ENCODE results near the gene FAN1.
A peak's percentile ranks its signal among the peaks of the same experiment; 100 is the strongest.

FAN1 gene

DNA sequence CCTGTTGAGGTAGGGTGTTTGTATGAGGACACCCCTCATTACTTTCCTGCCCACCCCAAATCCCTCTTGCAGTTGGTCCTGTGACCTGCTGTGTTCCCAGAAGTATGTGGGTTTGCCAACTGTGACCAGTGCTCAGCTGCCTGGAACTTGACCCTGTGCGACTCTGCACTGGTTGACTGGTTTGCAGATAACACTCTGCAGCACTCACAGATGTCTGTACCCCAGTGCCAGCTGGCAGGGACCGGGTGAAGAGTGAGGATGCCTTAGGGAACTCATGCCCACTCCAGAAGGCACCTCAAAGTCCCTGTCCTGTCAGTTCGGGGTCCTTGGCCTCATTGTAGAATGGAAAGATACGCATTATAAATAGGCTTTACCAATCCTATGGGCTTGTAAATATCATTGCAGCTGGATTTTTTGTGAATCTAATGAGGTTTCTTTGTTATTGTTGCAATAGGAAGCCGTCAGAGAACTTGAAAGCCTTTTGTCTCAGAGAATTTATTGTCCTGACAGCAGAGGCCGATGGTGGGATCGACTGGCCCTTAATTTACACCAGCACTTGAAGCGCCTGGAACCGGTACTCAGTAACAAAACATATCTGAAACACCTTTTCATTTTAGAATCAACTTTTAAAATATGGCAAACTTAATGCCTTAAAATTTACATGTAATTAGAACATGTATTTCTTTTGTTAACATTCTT, 18.2 kb downstream of the FAN1 start:
- DNase-seq, result no peak

DNA sequence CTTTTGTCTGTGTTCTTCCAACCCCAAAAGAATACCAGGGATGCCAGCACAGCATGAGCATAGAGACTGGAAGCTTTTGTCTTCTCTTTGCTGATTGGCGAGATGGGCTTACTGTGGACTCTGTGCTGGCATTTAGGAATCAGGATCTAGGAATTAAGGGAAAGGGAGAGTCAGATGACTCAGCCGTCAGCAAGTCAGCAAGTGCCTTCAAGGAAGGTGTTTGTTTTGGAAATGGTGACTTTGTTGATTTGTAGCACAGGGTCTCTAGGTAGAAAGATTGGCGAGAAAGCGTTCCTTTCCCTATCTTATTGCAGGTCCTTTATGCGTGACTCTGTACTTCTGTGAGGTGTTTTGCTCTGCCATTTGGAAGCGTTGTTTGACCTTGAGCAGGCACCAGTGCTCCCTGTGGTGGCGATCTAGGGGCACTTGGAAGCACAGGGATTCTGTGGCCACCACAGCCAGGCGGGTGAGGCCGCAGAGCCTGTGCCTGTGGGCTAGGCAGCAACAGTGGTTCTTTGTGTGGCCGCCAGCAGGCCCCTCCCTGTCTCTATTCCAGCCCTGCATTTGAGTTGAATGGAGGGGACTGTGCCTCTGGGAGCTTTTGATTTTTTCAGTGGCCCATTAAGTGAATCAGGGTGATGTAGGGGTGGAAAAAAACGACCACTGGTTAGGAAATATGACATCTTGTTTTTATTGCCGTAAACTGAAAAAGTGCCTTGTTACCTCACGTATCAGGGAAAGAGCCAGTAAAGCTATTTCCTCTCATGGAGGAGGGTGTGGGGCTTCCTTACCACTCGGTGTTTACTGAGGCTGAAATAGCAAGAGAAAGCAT, 19.0 kb downstream of the FAN1 start:
- no peak for DNase-seq

DNA sequence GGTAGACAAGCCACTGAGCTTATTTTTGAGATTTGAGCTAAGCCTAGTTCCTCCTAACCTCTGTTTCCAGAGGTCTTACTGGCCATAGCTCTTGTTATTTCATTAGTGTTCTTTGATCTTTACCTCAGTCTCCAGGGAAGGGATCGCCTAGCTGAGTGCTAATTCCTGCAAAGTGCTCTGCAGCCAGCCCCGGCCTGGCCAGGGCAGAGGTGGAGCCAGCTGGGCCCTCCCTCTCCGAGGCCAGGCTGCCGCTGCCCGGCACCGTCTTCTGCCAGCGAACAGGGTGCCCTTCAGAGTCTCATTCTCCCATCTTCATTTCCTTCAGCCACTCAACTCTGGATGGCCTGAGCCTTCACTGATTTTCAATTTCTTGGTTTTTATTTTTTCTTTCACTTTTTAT, 19.7 kb downstream of the FAN1 start:
- DNase-seq, result no peak

DNA sequence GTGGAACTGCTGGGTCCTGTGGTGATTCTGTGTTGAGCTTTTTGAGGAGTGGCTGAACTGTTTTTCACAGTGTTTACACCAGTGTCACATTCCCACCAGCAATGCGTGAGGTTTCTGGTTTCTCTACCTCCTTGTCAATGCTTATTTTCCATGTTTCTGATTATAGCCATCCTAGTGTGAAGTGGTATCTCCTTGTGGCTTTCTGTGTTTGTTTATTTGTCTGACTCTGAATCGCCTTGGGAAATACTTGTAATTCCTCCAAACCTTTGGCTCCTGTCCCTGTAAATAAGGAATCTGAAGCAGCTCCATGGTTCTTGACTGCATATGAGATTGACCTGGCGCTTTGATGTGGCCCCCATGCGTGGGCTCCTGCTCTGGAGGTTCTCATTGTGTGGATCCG, 20.6 kb downstream of the FAN1 start:
- no peak for DNase-seq

DNA sequence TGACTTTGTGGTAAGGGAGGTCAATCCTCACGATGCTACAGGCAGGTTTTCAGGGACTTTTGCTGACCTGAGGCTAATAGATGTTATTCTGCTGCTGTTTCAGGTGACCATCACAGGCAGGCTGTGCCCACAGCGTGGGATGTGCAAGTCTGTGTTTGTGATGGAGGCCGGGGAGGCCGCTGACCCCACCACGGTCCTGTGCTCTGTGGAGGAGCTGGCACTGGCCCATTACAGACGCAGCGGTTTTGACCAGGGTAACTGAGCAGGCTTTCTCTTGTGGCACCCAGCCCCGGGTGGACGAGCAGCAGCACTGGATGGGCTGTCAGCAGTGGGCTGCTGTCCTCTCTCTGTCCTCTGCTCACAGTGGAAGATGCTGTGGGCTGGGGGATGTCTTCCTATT, 22.0 kb downstream of the FAN1 start:
- no peak for DNase-seq

DNA sequence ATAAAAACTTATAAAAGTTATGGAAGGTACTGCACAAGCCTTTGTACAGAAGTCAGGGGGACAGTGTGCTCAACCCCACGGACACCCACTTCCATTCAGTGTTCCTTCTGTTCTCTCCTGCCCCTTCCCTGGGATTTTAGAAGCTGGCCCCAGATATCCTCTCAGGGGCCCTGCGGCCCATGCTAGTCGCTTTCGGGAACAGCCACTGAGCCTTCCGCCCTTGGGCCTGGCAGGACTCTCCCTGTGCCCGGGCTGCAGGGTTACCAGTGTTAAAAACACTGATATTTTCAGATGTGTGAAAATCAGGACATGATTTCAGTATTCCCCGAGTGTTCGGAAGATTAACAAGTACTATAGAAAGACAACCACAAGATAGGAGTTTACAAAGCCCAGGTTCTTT, 22.4 kb downstream of the FAN1 start:
- no peak for DNase-seq

DNA sequence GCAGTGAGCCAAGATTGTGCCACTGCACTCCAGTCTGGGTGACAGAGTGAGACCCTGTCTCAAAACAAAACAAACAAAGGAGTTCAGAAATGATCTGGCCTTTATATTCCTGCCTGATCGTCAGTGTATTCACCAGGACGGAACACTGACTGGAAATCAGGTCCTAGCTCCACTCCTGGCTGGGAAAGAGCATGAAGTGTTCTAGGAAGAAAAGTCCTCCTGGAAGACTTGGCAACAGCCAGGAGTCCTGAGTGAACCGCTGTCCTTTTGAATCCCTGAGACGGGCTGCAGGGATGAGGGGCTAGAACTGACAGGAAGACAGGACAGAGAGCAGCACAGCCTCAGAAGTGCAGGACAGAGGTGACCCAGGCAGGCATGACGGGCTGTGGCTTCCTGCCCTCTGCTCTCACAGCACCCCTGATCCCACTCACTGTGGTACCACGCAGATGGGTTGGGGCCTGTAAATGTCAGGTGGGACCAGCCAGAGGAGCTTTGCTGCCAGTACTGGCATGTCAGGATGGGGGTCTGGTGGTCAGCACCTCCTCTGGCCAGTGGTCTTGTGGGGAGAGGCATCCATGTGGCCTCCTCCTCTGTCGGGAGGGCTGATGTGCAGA, 23.5 kb downstream of the FAN1 start:
- no peak for DNase-seq

DNA sequence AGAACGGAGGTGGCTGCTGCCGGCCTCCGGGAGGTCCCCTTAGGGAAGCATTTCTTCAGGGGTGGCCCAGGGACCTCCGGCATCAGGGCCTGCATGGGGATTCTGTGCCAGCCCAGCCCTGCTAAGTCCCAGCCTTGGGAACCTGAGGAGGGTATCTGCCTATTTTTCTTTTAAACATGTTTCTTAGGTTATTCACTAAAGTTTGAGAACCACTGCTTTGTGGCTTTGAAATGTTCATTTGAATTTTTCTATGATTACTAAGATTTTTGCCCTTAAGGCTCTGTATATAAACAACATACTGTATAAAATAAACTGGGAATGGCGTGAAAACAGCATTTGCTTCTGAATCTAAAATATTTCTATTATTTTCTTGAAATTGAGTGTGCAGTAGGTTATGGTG, 24.4 kb downstream of the FAN1 start:
- DNase-seq, result no peak

DNA sequence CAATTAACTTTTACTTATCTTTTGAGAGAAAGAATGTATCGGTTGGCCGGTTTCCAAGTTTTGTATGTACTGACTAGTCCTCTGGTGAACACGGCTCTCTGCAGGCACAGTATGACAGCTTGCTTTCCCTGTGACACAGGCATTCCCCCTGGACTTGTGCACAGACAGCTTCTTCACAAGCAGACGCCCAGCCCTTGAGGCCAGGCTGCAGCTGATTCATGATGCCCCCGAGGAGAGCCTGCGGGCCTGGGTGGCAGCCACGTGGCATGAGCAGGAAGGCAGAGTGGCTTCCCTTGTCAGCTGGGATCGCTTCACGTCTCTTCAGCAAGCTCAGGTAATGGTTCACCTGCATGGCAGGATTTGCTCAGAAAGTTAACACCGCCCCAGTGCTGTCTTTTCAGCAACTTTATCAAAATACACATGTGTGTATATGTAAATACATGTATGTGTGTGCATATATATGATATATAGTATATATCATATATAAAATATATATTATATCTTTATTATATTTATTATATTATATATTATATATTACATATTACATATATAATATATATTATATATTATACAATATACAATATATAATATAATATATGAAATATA, 25.5 kb downstream of the FAN1 start:
- DNase-seq, result no peak

DNA sequence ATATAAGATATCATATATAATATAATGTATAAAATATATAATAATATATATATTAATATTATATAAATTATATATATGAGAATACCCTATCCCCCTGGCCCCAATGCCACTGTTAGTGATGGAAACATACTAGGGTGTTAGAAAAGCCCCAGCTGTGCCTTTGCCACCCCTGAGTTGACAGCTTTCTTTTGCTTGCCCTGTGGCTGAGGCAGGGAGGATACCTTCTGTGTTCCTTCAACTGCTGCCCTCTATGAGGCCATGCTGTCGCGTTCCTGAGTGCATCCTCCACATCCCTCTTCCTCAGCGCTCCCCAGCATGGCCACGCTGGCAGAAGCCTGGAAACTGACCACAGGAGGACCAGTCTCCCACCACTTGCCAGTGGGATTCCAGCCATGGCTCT, 26.3 kb downstream of the FAN1 start:
- no peak for DNase-seq

DNA sequence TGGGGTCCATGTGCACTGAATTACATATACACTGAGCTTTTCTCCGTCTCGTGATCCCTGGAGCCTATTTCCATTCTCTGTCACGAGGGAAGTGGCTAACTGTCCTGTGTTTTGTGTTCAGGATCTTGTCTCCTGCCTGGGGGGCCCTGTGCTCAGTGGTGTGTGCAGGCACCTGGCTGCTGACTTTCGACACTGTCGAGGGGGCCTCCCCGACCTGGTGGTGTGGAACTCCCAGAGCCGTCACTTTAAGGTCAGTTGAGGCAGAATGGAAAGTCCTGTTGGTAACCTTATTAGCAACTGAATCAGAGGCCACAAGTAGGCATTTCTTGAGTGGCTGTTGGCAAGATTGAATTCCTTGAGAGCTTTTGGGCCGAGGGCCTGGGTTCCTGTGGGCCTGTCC, 26.7 kb downstream of the FAN1 start:
- no peak for DNase-seq

DNA sequence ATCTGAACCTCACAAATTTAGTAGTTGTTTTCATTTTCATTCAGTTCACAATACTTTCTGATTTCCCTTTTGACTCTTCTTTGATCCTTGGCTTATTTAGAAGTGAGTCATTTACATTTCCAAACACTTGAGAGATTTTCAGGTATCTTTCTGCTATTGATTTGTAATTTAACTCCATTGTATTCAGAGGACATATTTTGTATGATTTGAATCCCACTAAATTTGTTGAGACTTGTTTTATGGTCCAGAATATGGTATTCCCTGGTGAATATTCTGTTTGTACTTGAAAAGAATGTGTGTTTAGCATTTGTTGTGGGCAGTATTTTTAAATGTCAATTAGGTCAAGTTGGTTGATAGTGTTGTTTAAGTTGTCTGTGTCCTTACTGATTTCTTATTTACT, 29.6 kb downstream of the FAN1 start:
- no peak for DNase-seq

DNA sequence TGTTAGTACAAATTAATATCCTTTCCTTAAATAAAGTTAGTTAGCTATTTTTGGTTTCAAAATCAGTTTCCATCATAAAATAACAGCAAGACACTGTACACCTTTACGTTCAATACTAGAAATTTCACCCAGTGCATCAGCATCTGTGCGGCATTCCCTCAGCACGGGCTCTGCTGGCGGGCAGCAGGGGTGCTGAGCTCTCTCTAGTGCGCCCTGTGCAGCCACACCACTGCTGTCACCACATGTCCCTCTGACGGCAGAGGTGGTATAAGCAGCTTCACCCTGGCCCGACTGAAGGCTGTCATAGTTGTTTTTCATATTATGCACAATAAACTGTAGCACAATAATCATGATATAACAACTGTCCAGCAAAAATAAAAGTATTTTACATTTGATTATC, 35.4 kb downstream of the FAN1 start:
- no peak for DNase-seq

DNA sequence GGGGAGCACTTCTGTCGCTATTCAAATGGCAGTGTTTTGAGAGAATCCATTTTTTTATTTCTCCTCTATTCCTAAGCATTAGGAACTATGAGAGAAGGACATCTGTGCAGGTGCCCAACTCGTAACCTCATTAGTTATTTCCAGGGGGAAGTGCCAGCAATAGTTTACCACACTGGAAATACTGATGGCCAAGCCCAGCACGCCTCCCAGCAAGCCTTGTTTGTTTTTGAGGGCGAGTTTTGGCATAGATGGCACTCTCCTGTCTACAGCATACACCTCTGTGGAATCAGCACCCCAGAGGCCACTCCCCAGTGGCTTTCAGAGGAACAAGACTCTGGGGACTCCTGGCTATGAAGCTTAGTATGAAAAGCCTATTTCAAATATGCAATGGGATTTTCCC, 36.6 kb downstream of the FAN1 start:
- DNase-seq, result no peak

DNA sequence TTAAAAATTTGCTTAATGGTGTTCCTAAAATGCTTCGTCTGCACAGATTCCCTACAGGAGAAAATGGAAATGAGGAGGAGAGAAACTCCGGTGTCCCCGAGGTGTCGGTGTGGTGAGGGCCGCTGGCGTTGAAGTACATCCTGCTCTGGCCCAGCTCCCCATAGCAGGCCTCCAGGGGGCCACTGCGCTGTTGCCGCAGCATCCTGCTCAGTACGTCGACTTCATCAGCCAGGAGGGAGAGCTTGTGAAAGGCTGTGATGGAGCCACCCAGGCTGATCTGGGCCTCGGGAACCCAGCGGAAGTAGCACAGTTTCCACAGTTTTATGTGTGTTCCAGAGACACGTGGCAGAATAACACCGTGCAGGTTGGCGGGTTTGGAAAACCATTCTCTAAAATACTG, 37.8 kb downstream of the FAN1 start:
- no peak for DNase-seq

DNA sequence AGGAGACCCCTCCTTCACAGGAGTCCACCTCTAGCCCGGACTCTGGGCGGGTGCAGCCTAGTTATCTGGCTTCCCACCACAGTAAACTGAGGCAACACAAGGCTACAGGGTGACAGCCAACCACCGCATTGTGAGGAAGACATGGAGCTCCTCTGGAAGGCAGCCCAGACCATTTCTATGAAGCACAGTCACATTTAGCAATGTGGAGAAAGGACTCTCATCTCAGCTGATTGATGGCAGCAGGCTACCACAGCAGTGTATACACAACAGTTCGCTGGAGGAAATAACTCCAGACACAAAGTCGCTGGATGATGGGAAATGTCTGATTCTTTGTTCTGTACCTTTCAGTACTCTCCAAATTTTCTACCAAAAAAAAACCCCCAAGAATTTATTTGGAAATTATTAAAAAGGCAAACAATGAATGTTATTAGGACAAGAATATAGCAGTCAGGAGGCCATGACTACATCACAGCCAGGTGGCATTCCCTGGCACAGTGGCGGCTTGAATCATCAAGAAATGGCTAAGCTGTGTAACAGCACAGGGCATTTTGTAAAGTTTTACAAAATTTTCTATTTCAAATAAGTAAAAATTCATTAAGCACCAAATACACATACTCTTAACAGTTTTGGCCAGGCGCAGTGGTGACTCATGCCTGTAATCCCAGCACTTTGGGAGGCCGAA, 40.1 kb downstream of the FAN1 start:
- no peak for DNase-seq

DNA sequence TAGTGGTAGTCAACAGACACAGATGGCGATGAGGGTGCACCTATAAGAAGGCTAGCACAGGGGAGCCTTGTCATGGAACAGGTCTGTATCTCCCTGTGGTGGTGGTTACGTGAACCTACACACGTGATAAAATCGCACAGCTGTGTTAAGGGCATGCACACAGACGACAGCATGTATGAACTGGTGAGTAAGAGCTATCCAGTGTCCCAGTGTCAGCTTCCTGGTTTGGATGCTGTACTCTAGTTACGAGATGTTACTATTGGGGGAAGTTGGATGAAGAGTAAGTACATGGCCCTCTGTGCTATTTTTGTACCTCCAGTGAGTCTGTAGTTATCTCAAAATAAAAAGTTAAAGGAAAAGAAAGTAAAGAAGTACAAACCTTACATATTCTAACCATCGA, 49.5 kb downstream of the FAN1 start:
- DNase-seq, result no peak

DNA sequence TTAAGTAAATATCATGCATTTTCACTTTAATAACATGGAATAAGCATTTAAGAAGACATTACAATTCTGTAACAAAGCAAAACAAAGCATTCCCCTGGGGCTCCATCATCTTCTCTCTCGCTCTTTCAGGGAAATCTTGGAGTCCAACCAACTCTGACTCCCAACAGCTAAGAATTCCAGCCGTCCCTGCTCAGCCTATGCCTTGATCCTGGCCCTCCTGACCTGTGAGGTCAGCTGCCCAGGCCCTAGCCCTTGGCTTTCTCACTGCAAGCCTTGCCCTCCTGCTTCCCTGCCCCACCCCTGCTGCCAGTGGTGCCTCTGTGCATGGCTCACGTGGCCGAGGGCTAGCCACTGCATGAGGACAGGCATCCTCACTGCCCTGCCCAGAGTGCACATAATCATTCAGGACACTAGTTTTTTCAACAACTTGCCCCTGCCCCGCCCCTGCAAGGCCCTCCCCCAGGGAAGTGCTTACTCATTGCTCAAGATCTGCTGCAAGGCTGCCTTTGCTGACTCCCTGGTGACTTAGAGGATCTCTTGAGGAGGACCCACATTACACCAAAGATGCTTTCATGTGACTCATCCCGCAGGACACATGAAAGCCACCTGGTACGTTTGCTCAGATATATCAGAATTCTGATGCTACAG, 50.1 kb downstream of the FAN1 start:
- peak in 1 of 2 donors; percentile 21 for DNase-seq

DNA sequence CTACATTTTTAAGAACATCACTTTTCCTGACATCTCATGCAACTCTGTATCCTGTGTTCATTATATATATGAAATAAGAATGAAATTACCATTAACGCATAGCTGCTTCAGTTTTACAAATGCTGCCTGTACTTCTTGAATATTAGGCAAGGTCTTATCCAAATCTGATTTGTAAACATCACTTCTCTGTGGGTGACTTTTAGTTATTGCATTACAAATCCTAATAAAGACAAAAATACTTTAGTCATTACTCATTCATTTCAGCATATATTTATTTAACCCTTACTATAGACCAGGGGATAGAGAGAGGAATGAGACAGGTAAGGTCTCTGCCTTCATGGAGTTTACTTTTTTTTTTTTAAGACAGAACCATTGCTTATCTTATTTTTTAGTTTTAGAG, 51.0 kb downstream of the FAN1 start:
- no peak for DNase-seq

DNA sequence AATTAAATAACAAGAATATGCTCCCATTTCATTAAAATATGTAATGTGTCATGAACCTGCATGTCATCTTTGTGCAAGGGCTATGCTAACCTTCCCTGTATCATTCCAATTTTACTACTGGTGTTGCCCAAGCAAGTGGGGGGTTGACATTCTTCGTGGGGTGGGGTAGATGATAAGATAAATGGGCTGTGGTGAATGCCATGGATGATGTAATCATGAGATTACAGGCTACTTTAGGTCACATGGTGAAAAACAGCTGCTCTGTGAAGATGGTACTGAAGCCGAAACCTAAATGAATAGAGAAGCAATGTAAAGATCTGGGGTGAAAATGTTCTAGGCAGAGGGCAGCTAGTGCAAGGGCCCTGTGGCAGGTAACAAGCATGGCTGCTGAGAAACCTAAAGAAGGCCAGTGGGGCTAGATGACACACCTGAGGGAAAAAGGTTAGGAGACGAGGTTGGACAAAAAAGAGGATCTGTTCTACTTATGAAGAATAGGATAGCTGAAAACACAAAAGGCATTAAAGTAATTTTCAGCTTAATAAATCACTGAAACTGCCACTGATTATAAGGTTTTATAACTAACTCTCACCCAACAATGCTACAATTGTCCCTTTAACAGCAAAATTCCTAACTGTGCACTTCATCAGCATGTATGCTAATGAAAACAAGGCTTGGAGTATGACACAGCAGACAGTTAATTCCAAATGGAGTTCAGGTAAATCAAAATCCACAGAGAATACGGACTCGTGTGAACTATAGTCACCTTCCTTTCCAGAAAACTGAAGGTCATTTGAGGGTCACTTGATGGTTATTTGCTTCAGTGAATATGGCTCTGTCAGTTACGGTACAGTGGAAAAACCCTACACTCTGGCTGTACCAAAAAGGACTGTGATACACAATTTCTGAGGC, 52.8 kb downstream of the FAN1 start:
- DNase-seq, result no peak

DNA sequence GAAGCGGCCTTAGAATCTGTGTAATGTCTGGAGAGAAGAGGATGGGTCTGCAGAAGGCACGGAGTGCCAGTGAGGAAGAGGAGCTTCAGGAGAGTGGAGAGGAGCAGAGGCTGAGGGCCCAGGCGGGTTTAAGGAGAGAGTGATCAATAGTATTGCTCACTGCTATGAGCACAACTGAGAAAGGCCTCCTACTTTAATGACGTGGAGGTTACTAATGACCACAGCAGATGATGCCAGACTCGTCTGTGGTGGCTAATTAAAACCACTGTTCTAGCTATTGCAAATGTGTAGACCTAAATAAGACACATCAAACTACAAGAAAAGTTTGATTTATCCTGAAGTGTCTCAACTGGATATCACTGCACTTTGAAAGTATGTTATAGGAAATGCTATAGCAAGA, 54.5 kb downstream of the FAN1 start:
- no peak for DNase-seq

DNA sequence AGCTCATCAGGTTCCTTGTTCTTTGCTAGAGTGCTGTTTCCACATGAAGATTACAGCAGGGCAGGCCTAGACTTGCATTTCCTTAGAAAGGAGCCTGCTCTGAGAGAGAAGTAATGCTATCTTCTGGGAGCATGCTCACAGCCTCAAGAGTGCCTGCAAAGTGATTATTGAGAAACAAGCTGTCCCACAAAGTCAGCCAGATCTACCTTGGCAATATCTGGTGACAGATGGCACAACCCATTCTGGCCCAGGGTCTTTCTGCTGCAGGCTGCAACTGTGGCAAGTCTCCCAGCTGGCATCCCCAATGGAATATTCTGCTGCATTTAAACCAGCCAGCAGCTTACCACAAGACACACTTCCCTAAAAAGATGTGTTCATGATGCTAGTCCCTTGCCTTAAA, 58.4 kb downstream of the FAN1 start:
- DNase-seq, result no peak

Measured in CD4-positive, alpha-beta T cell treated with Interleukin-4 for 1 hour (primary cell).